HG02885 (cell line): ENCODE measurements around the gene MAPK10.
A peak's percentile ranks its signal among the peaks of the same experiment; 100 is the strongest.

ENCODE experiments used
- ATAC-seq: cut with Tn5 transposase; IDR thresholded peaks from one replicate; pipeline ENCODE4 v1.9.1; 2021; ENCODE audit warnings: mild to moderate bottlenecking; ENCODE audit not compliant: unreplicated experiment, poor library complexity

Gene MAPK10

GRCh38 chr4:86359944-86360478 is at the start of gene MAPK10:
Gene MAPK10 (minus strand): TSS chr4:86360053.
- peak; percentile 99 for ATAC-seq

GRCh38 chr4:86403575-86403974 is 43.7 kb upstream of the MAPK10 start:
- no peak for ATAC-seq

GRCh38 chr4:86401826-86402225 is 42.0 kb upstream of the MAPK10 start:
- no peak for ATAC-seq

- no peak for ATAC-seq
These were observed 40.4 kb upstream of the MAPK10 start for GRCh38 chr4:86400216-86400615.

GRCh38 chr4:86398187-86398586 is 38.3 kb upstream of the MAPK10 start:
- peak; percentile 79 for ATAC-seq

- no peak for ATAC-seq
These were observed 33.9 kb upstream of the MAPK10 start for GRCh38 chr4:86393749-86394148.

- no peak for ATAC-seq
These were observed 29.8 kb upstream of the MAPK10 start for GRCh38 chr4:86389664-86390063.

- no peak for ATAC-seq
These were observed 28.4 kb upstream of the MAPK10 start for GRCh38 chr4:86388252-86388651.

GRCh38 chr4:86386817-86387415 is 27.1 kb upstream of the MAPK10 start:
- ATAC-seq = no peak

- no peak for ATAC-seq
These were observed 26.3 kb upstream of the MAPK10 start for GRCh38 chr4:86386201-86386600.

- ATAC-seq = no peak
These were observed 21.6 kb upstream of the MAPK10 start for GRCh38 chr4:86381431-86381830.

GRCh38 chr4:86380181-86380724 is 20.4 kb upstream of the MAPK10 start:
- no peak for ATAC-seq

GRCh38 chr4:86376850-86377249 is 17.0 kb upstream of the MAPK10 start:
- ATAC-seq = no peak

- ATAC-seq = no peak
These were observed 8.6 kb upstream of the MAPK10 start for GRCh38 chr4:86368433-86368832.

GRCh38 chr4:86367577-86367976 is 7.7 kb upstream of the MAPK10 start:
- no peak for ATAC-seq

GRCh38 chr4:86366920-86367319 is 7.1 kb upstream of the MAPK10 start:
- ATAC-seq = no peak

- ATAC-seq = no peak
These were observed 2.7 kb upstream of the MAPK10 start for GRCh38 chr4:86362510-86362909.

- no peak for ATAC-seq
These were observed 1.6 kb downstream of the MAPK10 start for GRCh38 chr4:86358257-86358656.

GRCh38 chr4:86357608-86358007 is 2.2 kb downstream of the MAPK10 start:
- ATAC-seq = no peak

- ATAC-seq = no peak
These were observed 3.2 kb downstream of the MAPK10 start for GRCh38 chr4:86356425-86357210.

GRCh38 chr4:86354390-86354789 is 5.5 kb downstream of the MAPK10 start:
- ATAC-seq = no peak
